HG02884 (cell line): ENCODE data around the gene FNDC3B.
"Not testable (repeated sequence)": the region's sequence is repeated elsewhere in the genome, so short reads cannot be mapped to it uniquely, and the experiment has no call there.

Experiments
- ATAC-seq: cut with Tn5 transposase; IDR thresholded peaks from one replicate; pipeline ENCODE4 v1.9.1; 2021; ENCODE audit warnings: mild to moderate bottlenecking, moderate library complexity; ENCODE audit not compliant: unreplicated experiment

FNDC3B gene

GRCh38 chr3:172030181-172030580 lies 9.2 kb upstream of the FNDC3B start:
- ATAC-seq, result no peak

GRCh38 chr3:172031996-172032395 lies 7.4 kb upstream of the FNDC3B start:
- ATAC-seq, result no peak

- no peak for ATAC-seq
Observed at GRCh38 chr3:172033396-172033795, 6.0 kb upstream of the FNDC3B start.

- ATAC-seq, result no peak
Observed at GRCh38 chr3:172034786-172035685, 4.3 kb upstream of the FNDC3B start.

GRCh38 chr3:172036541-172037215 lies 2.7 kb upstream of the FNDC3B start:
- no peak for ATAC-seq

GRCh38 chr3:172038798-172039435 lies 461 bp upstream of the FNDC3B start:
- no peak for ATAC-seq

- ATAC-seq, result no peak
Observed at GRCh38 chr3:172040078-172040980, 951 bp downstream of the FNDC3B start.

GRCh38 chr3:172040981-172041963 lies 1.9 kb downstream of the FNDC3B start:
- no peak for ATAC-seq

- ATAC-seq, result no peak
Observed at GRCh38 chr3:172042136-172042662, 2.8 kb downstream of the FNDC3B start.

- ATAC-seq, result not testable (repeated sequence)
Observed at GRCh38 chr3:172042663-172043179, 3.3 kb downstream of the FNDC3B start.

- ATAC-seq, result no peak
Observed at GRCh38 chr3:172043233-172043632, 3.9 kb downstream of the FNDC3B start.

- ATAC-seq, result no peak
Observed at GRCh38 chr3:172043766-172044165, 4.4 kb downstream of the FNDC3B start.

- no peak for ATAC-seq
Observed at GRCh38 chr3:172044833-172045585, 5.6 kb downstream of the FNDC3B start.

- ATAC-seq, result no peak
Observed at GRCh38 chr3:172046268-172046915, 7.0 kb downstream of the FNDC3B start.

- no peak for ATAC-seq
Observed at GRCh38 chr3:172047567-172048115, 8.3 kb downstream of the FNDC3B start.

- no peak for ATAC-seq
Observed at GRCh38 chr3:172048599-172048998, 9.2 kb downstream of the FNDC3B start.

GRCh38 chr3:172051310-172051956 lies 12.1 kb downstream of the FNDC3B start:
- ATAC-seq, result no peak
